ENCODE results near the gene COL28A1.

Gene COL28A1

DNA sequence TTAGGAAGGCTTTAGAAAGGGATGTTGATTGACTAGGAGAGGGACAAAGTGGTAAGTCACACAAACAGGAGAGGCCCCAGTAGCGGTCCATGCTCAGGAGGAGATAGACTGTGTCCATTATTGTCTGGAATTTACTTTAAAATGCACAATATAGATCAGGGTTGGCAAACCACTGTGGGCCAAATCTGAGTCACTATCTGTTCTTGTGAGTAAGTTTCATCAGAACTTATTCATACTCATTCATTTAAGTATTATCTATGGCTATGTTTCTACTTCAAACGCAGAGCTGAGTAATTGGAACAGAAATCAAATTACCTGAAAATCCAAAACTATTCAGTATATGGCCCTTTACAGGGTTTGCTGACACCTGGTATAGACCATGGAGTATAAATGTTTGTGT, 166.5 kb downstream of the COL28A1 start:
- H3K4me1 ChIP-seq (ENCODE audit: insufficient read depth, low read length) = no peaks in the 10 kb centered on the region
- DNase-seq = no peak
- H3K9me3 ChIP-seq (ENCODE audit: insufficient read depth, low read length, severe bottlenecking) = no peaks in the 10 kb centered on the region
- H3K4me3 ChIP-seq (ENCODE audit: low read depth in 1 of 2, low read length in 2 of 2) = no peak overlapping the region
- H3K27me3 ChIP-seq (ENCODE audit: insufficient read depth, low read length, poor library complexity) = no peaks in the 10 kb centered on the region
- no peak for TF ChIP-seq EZH2 (IDR thresholded peaks at IDR 0.05; ENCODE audit: borderline replicate concordance, low read depth, low read length, severe bottlenecking)
- TF ChIP-seq, protein P1, sequence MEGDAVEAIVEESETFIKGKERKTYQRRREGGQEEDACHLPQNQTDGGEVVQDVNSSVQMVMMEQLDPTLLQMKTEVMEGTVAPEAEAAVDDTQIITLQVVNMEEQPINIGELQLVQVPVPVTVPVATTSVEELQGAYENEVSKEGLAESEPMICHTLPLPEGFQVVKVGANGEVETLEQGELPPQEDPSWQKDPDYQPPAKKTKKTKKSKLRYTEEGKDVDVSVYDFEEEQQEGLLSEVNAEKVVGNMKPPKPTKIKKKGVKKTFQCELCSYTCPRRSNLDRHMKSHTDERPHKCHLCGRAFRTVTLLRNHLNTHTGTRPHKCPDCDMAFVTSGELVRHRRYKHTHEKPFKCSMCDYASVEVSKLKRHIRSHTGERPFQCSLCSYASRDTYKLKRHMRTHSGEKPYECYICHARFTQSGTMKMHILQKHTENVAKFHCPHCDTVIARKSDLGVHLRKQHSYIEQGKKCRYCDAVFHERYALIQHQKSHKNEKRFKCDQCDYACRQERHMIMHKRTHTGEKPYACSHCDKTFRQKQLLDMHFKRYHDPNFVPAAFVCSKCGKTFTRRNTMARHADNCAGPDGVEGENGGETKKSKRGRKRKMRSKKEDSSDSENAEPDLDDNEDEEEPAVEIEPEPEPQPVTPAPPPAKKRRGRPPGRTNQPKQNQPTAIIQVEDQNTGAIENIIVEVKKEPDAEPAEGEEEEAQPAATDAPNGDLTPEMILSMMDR (IDR thresholded peaks at IDR 0.05; ENCODE audit: borderline replicate concordance, extremely low read depth, low read length, poor library complexity, severe bottlenecking) = no peak
- H2AFZ ChIP-seq (ENCODE audit: low read depth, low read length) = no peak overlapping the region
- H3K79me2 ChIP-seq (ENCODE audit: insufficient read depth, low read length) = no peaks in the 10 kb centered on the region
- H3K36me3 ChIP-seq (ENCODE audit: insufficient read depth, low read length) = no peaks in the 10 kb centered on the region
- H3K27ac ChIP-seq (ENCODE audit: low read length) = no peak overlapping the region
- no peak for ATAC-seq (ENCODE audit: insufficient read depth, low read depth)
- no peaks in the 10 kb centered on the region for H4K20me1 ChIP-seq (ENCODE audit: insufficient read depth, low read length)
- H3K4me2 ChIP-seq (ENCODE audit: insufficient read depth, low read length) = no peak overlapping the region
- no peak overlapping the region for H3K9ac ChIP-seq (ENCODE audit: low read depth, low read length)

DNA sequence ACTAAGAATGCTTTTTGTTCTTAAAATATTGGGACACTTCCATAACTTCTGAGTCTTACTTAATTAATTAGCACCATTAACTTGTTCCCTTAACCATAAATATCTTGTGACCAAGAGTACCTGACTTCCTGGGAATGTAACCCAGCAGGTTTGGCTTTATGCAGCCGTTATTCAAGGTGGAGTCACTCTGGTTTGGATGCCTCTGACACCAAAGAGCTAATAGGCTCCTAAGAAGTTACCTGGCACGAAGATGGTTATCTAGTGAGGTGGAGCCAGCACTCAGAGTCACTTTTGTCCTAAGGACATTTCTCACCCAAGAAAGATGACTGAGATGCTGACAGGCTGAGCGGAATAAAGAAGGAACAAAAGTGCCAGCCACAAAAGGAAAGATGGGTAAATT, 181.0 kb downstream of the COL28A1 start:
- Histone ChIP-seq H3K27ac (ENCODE audit: low read length) (no peak overlapping the region), H3K36me3 (ENCODE audit: insufficient read depth, low read length) (no peaks in the 10 kb centered on the region), H3K27me3 (ENCODE audit: insufficient read depth, low read length, poor library complexity) (peaks cover 8% of the 10 kb centered on the region), H3K9ac (ENCODE audit: low read depth, low read length) (no peak overlapping the region), H3K9me3 (ENCODE audit: insufficient read depth, low read length, severe bottlenecking) (no peaks in the 10 kb centered on the region), H3K4me1 (ENCODE audit: insufficient read depth, low read length) (no peaks in the 10 kb centered on the region), H3K4me2 (ENCODE audit: insufficient read depth, low read length) (no peak overlapping the region), H3K79me2 (ENCODE audit: insufficient read depth, low read length) (no peaks in the 10 kb centered on the region), H2AFZ (ENCODE audit: low read depth, low read length) (no peak overlapping the region), H3K4me3 (ENCODE audit: low read depth in 1 of 2, low read length in 2 of 2) (no peak overlapping the region), H4K20me1 (ENCODE audit: insufficient read depth, low read length) (no peaks in the 10 kb centered on the region)
- TF ChIP-seq, protein P1 (IDR thresholded peaks at IDR 0.05; ENCODE audit: borderline replicate concordance, extremely low read depth, low read length, poor library complexity, severe bottlenecking) = no peak
- TF ChIP-seq EZH2 (IDR thresholded peaks at IDR 0.05; ENCODE audit: borderline replicate concordance, low read depth, low read length, severe bottlenecking) = no peak
- DNase-seq = no peak
- ATAC-seq (ENCODE audit: insufficient read depth, low read depth) = no peak

DNA sequence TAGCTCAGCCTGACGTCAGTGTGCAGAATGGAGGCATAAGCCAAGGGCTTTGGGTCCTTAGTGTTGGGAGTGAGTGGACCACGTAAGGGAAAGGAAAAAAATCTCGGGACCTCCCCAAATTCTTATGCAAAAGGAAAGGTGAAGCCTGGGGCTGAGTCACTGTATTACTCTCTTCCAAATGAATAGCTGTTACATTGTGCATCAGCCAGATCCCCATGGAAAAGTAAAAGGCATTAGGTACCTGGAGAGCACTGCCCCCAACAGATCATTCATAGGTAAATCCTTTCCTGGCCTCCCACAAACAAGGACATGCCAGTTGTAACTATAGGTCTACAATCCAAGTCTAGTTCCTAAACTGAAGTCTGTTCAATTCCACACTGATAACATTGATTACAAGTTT, 182.8 kb downstream of the COL28A1 start:
- Histone ChIP-seq H3K79me2 (ENCODE audit: insufficient read depth, low read length) (no peaks in the 10 kb centered on the region), H3K9me3 (ENCODE audit: insufficient read depth, low read length, severe bottlenecking) (no peaks in the 10 kb centered on the region), H3K27ac (ENCODE audit: low read length) (no peak overlapping the region), H3K9ac (ENCODE audit: low read depth, low read length) (no peak overlapping the region), H3K4me2 (ENCODE audit: insufficient read depth, low read length) (no peak overlapping the region), H2AFZ (ENCODE audit: low read depth, low read length) (no peak overlapping the region), H3K27me3 (ENCODE audit: insufficient read depth, low read length, poor library complexity) (peaks cover 5% of the 10 kb centered on the region), H3K4me3 (ENCODE audit: low read depth in 1 of 2, low read length in 2 of 2) (no peak overlapping the region), H4K20me1 (ENCODE audit: insufficient read depth, low read length) (no peaks in the 10 kb centered on the region), H3K4me1 (ENCODE audit: insufficient read depth, low read length) (no peaks in the 10 kb centered on the region), H3K36me3 (ENCODE audit: insufficient read depth, low read length) (no peaks in the 10 kb centered on the region)
- TF ChIP-seq, protein P1 (IDR thresholded peaks at IDR 0.05; ENCODE audit: borderline replicate concordance, extremely low read depth, low read length, poor library complexity, severe bottlenecking) = no peak
- TF ChIP-seq EZH2 (IDR thresholded peaks at IDR 0.05; ENCODE audit: borderline replicate concordance, low read depth, low read length, severe bottlenecking) = no peak
- DNase-seq (no peak), ATAC-seq (ENCODE audit: insufficient read depth, low read depth) (no peak)

DNA sequence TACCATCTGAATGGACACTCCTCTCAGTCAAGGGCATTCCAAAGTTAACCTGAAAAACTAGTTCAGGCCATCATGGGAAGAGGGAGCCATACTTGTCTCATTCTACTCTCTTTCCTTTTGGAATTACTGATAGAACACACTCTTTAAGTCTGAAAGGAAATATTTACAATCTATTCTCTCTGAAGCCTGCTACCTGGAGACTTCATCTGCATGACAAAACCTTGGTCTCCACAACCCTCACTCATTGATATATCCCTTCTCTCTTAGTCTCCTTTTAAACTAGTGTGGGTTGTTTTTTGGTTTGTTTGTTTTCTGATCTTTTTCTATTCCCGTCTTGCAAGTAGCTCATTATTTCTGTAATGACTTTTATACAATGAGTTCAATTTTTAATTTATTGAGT, 183.8 kb downstream of the COL28A1 start:
- Histone ChIP-seq H3K27ac (ENCODE audit: low read length) (no peak overlapping the region), H3K9me3 (ENCODE audit: insufficient read depth, low read length, severe bottlenecking) (no peaks in the 10 kb centered on the region)

More for the DNA sequence above, 183.8 kb downstream of the COL28A1 start:
- TF ChIP-seq EZH2 (IDR thresholded peaks at IDR 0.05; ENCODE audit: borderline replicate concordance, low read depth, low read length, severe bottlenecking) = no peak
- TF ChIP-seq, protein P1 (IDR thresholded peaks at IDR 0.05; ENCODE audit: borderline replicate concordance, extremely low read depth, low read length, poor library complexity, severe bottlenecking) = no peak
- Histone ChIP-seq H2AFZ (ENCODE audit: low read depth, low read length) (no peak overlapping the region), H3K9ac (ENCODE audit: low read depth, low read length) (no peak overlapping the region), H3K79me2 (ENCODE audit: insufficient read depth, low read length) (no peaks in the 10 kb centered on the region), H3K36me3 (ENCODE audit: insufficient read depth, low read length) (no peaks in the 10 kb centered on the region), H3K4me3 (ENCODE audit: low read depth in 1 of 2, low read length in 2 of 2) (no peak overlapping the region), H3K27me3 (ENCODE audit: insufficient read depth, low read length, poor library complexity) (peaks cover 5% of the 10 kb centered on the region), H3K4me2 (ENCODE audit: insufficient read depth, low read length) (no peak overlapping the region), H4K20me1 (ENCODE audit: insufficient read depth, low read length) (no peaks in the 10 kb centered on the region), H3K4me1 (ENCODE audit: insufficient read depth, low read length) (no peaks in the 10 kb centered on the region)
- no peak for ATAC-seq (ENCODE audit: insufficient read depth, low read depth)
- DNase-seq = no peak
